ENCODE measurements around the gene TWSG1.
"Not testable (repeated sequence)": the region's sequence is repeated elsewhere in the genome, so short reads cannot be mapped to it uniquely, and the experiment has no call there.

Gene TWSG1

DNA sequence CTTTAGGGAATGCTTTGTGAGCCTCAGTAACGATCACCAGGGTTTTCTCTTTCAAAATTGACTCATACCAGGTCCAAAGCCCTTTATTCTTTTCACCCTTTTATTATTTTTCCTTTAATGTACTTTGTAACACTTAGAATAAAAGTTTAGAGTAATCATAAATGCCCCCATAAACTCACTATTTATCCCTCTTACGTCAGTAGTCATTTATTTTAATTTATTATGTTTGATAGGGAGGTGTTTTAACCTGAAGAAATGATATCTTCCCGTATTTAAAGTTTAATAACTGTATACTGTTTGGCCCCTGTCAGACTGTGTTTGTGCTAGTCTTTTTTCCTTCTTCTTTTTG is 1.1 kb downstream of the TWSG1 start:
- no peak for DNase-seq (ENCODE audit: low spot score)

DNA sequence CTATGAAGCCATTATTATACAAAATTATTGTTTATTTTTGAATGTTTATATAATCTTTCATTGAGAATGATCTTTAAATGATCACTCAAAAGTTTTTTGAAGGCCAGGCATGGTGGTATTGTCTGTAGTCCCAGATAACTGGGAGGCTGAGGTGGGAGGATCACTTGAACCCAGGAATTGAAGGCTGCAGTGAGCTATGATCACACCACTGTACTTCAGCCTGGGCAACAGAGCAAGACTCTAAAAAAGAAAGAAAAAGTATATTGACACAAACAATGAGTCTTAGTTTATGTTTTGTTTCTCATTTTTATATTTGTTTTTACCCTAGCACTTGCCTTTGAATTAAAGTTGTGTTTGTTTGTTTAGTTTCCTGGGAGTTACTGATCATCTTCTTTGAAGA is 2.3 kb downstream of the TWSG1 start:
- DNase-seq (ENCODE audit: low spot score) = no peak

- no peak for DNase-seq (ENCODE audit: low spot score)
Observed at GRCh38 chr18:9337873-9338272, 3.3 kb downstream of the TWSG1 start.

- DNase-seq (ENCODE audit: low spot score) = no peak
Observed at GRCh38 chr18:9340472-9340871, 5.9 kb downstream of the TWSG1 start.

DNA sequence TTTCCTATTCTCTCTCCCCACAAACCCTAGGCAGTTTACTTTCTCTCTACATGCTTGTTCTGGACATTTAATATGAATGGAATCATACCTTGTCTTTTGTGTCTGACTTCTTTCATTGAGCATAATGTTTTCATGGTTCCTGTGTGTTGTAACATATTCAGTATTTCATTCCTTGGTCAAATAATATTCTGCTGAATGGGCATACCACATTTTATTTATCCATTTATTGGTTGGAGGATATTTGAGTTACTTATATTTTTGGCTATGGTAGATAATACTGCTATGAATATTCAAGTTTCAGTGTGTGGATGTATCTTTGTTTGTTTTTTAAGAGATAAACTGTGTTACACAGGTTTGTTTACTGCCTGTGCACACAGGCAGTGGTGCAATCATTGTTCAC is 9.0 kb downstream of the TWSG1 start:
- DNase-seq (ENCODE audit: low spot score) = no peak

- no peak for DNase-seq (ENCODE audit: low spot score)
Observed at GRCh38 chr18:9346775-9347174, 12.2 kb downstream of the TWSG1 start.

DNA sequence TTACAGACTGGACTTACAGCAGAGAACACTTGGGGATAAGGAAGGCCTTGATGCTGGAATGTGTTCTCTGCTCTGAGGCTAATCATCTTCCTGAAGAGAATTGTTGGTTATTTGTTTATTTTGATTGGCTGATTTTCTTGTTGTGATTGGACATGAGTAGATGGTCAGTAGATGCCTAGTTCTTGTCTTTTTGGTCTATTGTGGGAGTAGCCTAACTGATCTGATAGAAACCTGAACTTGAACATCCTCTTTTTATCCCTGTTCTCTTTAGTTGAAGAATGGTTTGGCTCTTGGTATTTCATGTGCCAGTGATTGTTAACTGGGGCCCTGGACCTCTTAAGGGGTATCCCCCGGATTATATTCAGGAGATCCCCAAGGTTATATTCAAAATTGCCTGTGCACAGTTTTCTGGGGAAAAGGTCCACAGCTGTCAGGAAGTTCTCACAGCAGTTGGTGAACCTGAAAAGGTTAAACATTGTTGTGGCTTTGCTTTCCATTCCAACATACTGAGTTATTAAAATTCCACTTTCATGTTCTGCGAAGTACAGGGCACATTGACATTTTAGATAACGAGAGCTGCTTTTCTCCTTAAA is 13.6 kb downstream of the TWSG1 start:
- DNase-seq (ENCODE audit: low spot score) = no peak

DNA sequence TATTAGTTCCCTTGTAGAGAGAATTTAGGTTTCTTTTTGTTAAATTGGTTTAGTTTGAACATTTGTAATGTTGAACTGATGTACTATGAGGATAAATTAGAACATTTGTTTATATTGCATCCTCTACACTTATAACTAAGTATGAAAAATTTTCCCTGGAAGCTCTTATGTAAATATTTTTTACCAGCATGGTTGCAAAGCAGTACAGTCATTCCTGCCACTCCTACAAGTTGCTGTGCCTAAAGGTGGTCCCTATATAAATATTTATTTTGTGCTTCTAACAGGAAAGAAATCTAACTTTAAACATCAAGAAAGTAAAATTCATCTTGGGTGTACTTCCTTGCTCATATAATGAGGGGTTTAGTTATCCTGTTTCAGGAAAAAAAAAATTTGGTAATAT is 14.2 kb downstream of the TWSG1 start:
- no peak for DNase-seq (ENCODE audit: low spot score)

DNA sequence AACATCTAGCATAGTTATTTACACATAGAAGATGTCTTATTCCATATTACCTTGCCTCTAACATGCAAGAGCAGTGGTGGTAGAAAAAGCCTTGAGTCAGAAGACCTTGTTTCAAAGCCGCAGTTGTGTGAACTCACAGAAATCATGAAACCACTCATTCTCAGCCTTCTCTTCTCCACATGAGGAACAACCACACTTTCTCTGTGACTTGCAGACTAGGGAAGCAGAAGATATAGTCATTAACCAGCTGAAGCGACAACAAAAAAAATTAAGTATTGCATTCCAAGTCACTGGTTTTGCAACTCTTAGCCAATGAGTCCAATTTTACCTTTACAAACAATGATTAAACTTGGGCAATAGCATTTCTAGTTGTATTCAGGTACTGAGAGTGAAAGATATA is 19.0 kb downstream of the TWSG1 start:
- no peak for DNase-seq (ENCODE audit: low spot score)

- no peak for DNase-seq (ENCODE audit: low spot score)
Observed at GRCh38 chr18:9354256-9354655, 19.7 kb downstream of the TWSG1 start.

DNA sequence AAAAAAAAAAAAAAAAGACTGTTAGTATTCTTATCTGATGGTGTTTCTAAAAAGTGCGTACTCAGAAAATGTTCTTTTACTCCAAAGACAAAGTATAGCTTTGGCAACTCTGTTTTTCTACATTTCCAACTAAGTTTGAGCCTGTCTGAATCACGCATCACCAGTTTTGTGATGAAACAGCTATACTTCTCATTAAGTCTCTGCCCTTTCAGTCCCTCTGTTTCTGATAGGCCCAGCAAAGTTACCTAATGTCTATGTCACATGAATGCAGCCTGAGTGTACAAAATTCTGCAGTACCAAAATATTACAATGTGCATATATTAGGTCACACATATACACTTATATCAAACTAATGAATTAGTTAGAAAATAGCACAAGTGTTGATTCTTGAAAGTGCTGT is 22.4 kb downstream of the TWSG1 start:
- no peak for DNase-seq (ENCODE audit: low spot score)

GRCh38 chr18:9359796-9360195 is 25.2 kb downstream of the TWSG1 start:
- DNase-seq (ENCODE audit: low spot score) = no peak

DNA sequence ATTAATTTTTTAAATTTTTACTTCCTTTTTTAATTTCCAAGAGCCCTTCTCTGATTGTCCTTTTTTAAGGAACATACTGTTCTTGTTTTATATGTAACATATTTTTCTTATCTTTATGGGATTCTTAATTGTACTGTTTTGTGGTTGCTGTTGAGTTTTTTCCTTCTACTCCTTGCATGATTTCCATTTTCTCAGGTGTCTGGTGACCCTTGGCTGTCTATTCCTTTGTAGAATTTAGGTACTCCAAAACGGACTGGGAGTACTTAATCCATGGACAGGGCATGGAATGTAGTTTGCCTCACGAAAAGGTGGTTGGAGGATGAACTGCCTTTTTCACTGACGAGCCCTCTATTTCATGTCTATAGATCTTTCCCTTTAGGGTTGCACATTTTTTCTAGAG is 26.6 kb downstream of the TWSG1 start:
- DNase-seq (ENCODE audit: low spot score) = no peak

DNA sequence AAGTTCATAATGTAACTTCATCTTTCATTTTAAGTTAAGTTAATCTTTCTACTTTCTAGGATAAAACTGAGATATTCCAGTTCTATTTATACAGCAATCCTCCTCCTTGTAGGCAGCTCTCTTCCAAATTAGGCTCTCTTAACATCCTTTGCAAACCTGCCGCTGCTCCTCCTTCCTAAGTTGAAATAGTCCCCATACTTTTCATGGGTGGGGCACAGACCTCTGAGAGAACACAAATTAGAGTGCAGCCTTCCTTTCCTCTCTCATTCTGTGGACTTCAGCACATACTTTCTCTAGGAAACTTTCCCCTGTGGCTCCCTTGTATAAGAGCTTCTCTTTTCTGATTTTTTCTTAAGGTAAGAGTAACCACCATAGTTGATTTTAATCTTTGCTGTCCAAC is 28.3 kb downstream of the TWSG1 start:
- no peak for DNase-seq (ENCODE audit: low spot score)

DNA sequence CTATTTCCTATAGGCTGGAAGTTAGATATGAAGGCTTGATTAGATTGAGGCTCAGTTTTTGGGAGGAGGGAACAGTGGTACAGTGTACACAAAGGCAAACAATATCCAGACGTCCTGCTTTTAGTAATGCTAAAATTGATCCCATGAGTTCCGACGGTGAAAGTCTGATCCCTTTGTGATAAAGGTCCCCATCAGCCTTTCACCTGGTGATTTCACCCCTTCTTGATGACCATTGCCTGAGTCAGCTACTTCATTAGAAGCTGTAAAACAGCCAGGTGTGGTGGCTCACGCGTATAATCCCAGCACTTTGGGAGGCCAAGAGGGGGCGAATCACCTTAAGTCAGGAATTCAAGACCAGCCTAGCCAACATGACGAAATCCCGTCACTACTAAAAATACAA is 29.7 kb downstream of the TWSG1 start:
- DNase-seq (ENCODE audit: low spot score) = no peak

GRCh38 chr18:9365406-9365805 is 30.8 kb downstream of the TWSG1 start:
- no peak for DNase-seq (ENCODE audit: low spot score)

GRCh38 chr18:9366126-9366714 is 31.6 kb downstream of the TWSG1 start:
- no peak for DNase-seq (ENCODE audit: low spot score)

DNA sequence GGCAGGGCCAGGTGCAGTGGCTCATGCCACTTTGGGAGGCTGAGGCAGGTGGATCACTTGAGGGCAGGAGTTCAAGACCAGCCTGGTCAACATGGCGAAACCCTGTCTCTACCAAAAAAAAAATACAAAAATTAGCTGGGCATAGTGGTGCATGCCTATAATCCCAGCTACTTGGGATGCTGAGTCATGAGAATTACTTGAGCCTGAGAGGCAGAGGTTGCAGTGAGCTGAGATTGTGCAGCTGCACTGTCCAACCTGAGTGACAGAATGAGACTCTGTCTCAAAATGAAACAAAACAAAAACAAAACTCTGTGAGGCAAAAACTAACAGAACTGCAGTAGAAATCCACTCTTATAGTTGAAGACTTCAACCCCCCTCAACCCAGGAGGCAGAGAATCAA is 38.7 kb downstream of the TWSG1 start:
- DNase-seq (ENCODE audit: low spot score) = not testable (repeated sequence)

GRCh38 chr18:9379118-9379517 is 44.5 kb downstream of the TWSG1 start:
- no peak for DNase-seq (ENCODE audit: low spot score)

DNA sequence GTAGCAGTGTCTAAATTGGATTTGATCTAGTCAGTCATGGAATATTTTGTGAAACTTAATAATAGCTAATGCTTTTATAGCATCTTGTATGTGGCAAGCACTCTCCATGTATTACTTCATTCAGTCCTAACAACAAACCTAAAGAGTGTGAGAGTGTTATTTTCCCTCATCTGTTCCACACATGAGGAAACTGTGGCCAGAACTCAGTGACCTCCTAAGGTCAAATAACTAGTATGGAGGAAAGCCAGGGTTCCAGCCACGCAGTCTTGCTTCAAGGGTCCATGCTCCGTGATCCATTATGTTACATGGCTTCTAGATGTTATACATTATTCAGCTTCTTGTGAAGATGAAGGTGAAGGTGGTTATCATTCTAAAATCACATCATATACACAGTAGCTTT is 45.5 kb downstream of the TWSG1 start:
- DNase-seq (ENCODE audit: low spot score) = no peak

DNA sequence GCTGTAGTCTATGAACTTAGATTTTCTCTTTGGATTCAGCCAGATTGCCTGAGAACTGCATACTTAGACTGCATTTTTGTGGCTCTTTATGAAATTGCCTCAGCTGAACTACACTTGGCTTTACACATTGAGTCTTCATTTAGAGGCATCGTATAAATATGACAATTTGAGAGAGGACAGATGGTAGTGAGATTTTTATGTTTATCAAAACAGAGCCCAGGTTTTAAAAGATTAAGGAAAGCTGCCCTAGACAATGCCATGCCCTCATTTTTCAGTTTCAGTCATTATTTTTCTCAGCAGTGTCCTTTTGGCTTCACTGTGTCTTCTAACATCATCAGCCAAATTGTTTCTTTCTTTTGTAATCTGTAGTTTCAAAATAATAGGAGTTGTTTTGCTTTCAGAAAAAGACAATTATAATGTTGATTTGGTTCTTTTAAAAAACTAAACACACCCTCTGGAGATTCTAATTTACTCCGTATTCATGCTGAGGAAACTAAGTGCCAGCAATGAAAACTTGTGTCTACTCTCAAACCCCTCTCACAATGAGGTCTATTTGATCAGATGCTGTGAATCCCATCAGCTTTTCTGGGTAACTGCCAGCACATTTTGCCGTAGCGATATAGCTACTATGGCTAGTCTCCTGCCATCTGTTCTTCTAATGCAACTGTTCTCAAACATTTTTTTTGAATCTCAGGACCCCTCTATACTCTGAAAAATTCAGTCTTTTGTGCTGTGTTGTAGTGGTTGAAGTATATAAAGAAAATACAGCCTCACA is 46.2 kb downstream of the TWSG1 start:
- DNase-seq (ENCODE audit: low spot score) = no peak

GRCh38 chr18:9386879-9387278 is 52.3 kb downstream of the TWSG1 start:
- no peak for DNase-seq (ENCODE audit: low spot score)

- no peak for DNase-seq (ENCODE audit: low spot score)
Observed at GRCh38 chr18:9387891-9388290, 53.3 kb downstream of the TWSG1 start.

DNA sequence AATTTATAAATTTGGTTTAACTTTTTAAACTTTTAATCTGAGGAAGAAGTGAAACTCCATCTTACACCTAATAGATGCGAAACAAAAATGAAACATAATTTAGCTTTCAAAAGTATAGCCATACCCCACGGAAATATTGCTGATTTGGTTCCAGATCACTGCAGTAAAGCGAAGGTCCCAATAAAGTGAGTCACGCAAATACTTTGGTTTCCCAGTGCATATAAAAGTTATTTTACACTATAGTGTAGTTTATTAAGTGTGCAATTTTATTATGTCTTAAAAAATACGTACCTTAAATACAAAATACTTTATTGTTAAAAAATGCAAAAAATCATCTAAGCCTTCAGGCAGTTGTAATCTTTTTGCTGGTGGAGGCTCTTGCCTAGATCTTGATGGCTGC is 55.1 kb downstream of the TWSG1 start:
- DNase-seq (ENCODE audit: low spot score) = no peak
